Measurements from ENCODE around the gene HLA-C.

GRCh38 chr6:31267651-31268368 is 4.1 kb downstream of the HLA-C start:
- TF ChIP-seq CTCF (conservative IDR thresholded peaks at IDR 0.05; ENCODE audit: low read length) (no peak), EZH2phosphoT487 (IDR thresholded peaks at IDR 0.05; ENCODE audit: borderline replicate concordance) (no peak)

All from Loucy (cell line).